ENCODE measurements around the gene NRSN2. TPM values are rescaled to one million over a fixed set of nuclear protein-coding genes. Genes with fewer than 3 reads are reported as not detected.

The NRSN2 gene
- total RNA-seq, 1 experiment from 2014 or later: 28.3 TPM

GRCh38 chr20:343107-343506 lies 3.8 kb upstream of the NRSN2 start:
- no peaks in the 10 kb centered on the region for H3K9me2 ChIP-seq (replicated peaks; ENCODE audit: insufficient read depth, low read length)
- H3K4me3 ChIP-seq (ENCODE audit: low read length): no peak overlapping the region
- DNase-seq: no peak
- H3K36me3 ChIP-seq (ENCODE audit: insufficient read depth, low read length): no peaks in the 10 kb centered on the region
- H4K20me1 ChIP-seq (ENCODE audit: insufficient read depth, low read depth, low read length): no peaks in the 10 kb centered on the region
- no peak overlapping the region for H3K4me2 ChIP-seq (ENCODE audit: low read depth, low read length, poor library complexity, severe bottlenecking)
- peaks cover 15% of the 10 kb centered on the region for H3K79me2 ChIP-seq (ENCODE audit: low read length)
- H3K4me1 ChIP-seq (ENCODE audit: low read length): peaks cover 17% of the 10 kb centered on the region
- no peak overlapping the region for H2AFZ ChIP-seq (ENCODE audit: low read length)
- H3K27me3 ChIP-seq (ENCODE audit: low read length): no peaks in the 10 kb centered on the region
- no peak overlapping the region for H3K9ac ChIP-seq (ENCODE audit: low read length)
- no peak overlapping the region for H3K27ac ChIP-seq (ENCODE audit: low read length)
- H3K9me3 ChIP-seq (ENCODE audit: low read length): no peaks in the 10 kb centered on the region

GRCh38 chr20:346033-346639 lies 775 bp upstream of the NRSN2 start:
- Histone ChIP-seq H3K27ac (ENCODE audit: low read length) (no peak overlapping the region; the same call in 1 of the 2 replicates), H3K36me3 (ENCODE audit: insufficient read depth, low read length) (peaks cover 6% of the 10 kb centered on the region; the same call in 1 of the 2 replicates), H3K4me2 (ENCODE audit: low read depth, low read length, poor library complexity, severe bottlenecking) (peak overlapping the region; percentile 90), H4K20me1 (ENCODE audit: insufficient read depth, low read depth, low read length) (no peaks in the 10 kb centered on the region), H2AFZ (ENCODE audit: low read length) (peak overlapping the region; percentile 72; the same call in 1 of the 2 replicates), H3K9me3 (ENCODE audit: low read length) (no peaks in the 10 kb centered on the region), H3K9ac (ENCODE audit: low read length) (peak overlapping the region; percentile 88), H3K4me3 (ENCODE audit: low read length) (peak overlapping the region; percentile 84), H3K4me1 (ENCODE audit: low read length) (peaks cover 20% of the 10 kb centered on the region), H3K79me2 (ENCODE audit: low read length) (peaks cover 15% of the 10 kb centered on the region), H3K27me3 (ENCODE audit: low read length) (no peaks in the 10 kb centered on the region), H3K9me2 (replicated peaks; ENCODE audit: insufficient read depth, low read length) (no peaks in the 10 kb centered on the region)
- no peak for DNase-seq

GRCh38 chr20:347317-347639 lies 367 bp downstream of the NRSN2 start:
- H2AFZ ChIP-seq (ENCODE audit: low read length): no peak overlapping the region
- peaks cover 15% of the 10 kb centered on the region for H3K79me2 ChIP-seq (ENCODE audit: low read length)
- H3K9me3 ChIP-seq (ENCODE audit: low read length): no peaks in the 10 kb centered on the region
- peaks cover 20% of the 10 kb centered on the region for H3K4me1 ChIP-seq (ENCODE audit: low read length)
- no peaks in the 10 kb centered on the region for H4K20me1 ChIP-seq (ENCODE audit: insufficient read depth, low read depth, low read length)
- H3K4me3 ChIP-seq (ENCODE audit: low read length): peak overlapping the region; percentile 84
- H3K9me2 ChIP-seq (replicated peaks; ENCODE audit: insufficient read depth, low read length): no peaks in the 10 kb centered on the region
- no peak for DNase-seq
- peak overlapping the region; percentile 88 for H3K9ac ChIP-seq (ENCODE audit: low read length)
- H3K4me2 ChIP-seq (ENCODE audit: low read depth, low read length, poor library complexity, severe bottlenecking): peak overlapping the region; percentile 90
- H3K36me3 ChIP-seq (ENCODE audit: insufficient read depth, low read length): peaks cover 6% of the 10 kb centered on the region; the same call in 1 of the 2 replicates
- H3K27ac ChIP-seq (ENCODE audit: low read length): peak overlapping the region; percentile 79
- H3K27me3 ChIP-seq (ENCODE audit: low read length): no peaks in the 10 kb centered on the region

GRCh38 chr20:347640-348484 lies 951 bp downstream of the NRSN2 start:
- peaks cover 15% of the 10 kb centered on the region for H3K79me2 ChIP-seq (ENCODE audit: low read length)
- H3K4me3 ChIP-seq (ENCODE audit: low read length): peak overlapping the region; percentile 84
- DNase-seq: peak; percentile 98
- peak overlapping the region; percentile 88 for H3K9ac ChIP-seq (ENCODE audit: low read length)
- H3K27me3 ChIP-seq (ENCODE audit: low read length): no peaks in the 10 kb centered on the region
- peaks cover 6% of the 10 kb centered on the region; the same call in 1 of the 2 replicates for H3K36me3 ChIP-seq (ENCODE audit: insufficient read depth, low read length)
- H3K4me1 ChIP-seq (ENCODE audit: low read length): peaks cover 20% of the 10 kb centered on the region
- H3K27ac ChIP-seq (ENCODE audit: low read length): peak overlapping the region; percentile 79
- H3K9me2 ChIP-seq (replicated peaks; ENCODE audit: insufficient read depth, low read length): no peaks in the 10 kb centered on the region
- no peaks in the 10 kb centered on the region for H4K20me1 ChIP-seq (ENCODE audit: insufficient read depth, low read depth, low read length)
- H2AFZ ChIP-seq (ENCODE audit: low read length): peak overlapping the region; percentile 69; the same call in 1 of the 2 replicates
- no peaks in the 10 kb centered on the region for H3K9me3 ChIP-seq (ENCODE audit: low read length)
- H3K4me2 ChIP-seq (ENCODE audit: low read depth, low read length, poor library complexity, severe bottlenecking): peak overlapping the region; percentile 90

- no peaks in the 10 kb centered on the region for H3K9me3 ChIP-seq (ENCODE audit: low read length)
These were observed 2.3 kb downstream of the NRSN2 start for GRCh38 chr20:348972-349841.

GRCh38 chr20:353166-353565 lies 6.3 kb downstream of the NRSN2 start:
- Histone ChIP-seq H3K9me2 (replicated peaks; ENCODE audit: insufficient read depth, low read length) (no peaks in the 10 kb centered on the region), H3K4me3 (ENCODE audit: low read length) (no peak overlapping the region), H3K4me1 (ENCODE audit: low read length) (peaks cover 16% of the 10 kb centered on the region), H3K9me3 (ENCODE audit: low read length) (no peaks in the 10 kb centered on the region), H3K27me3 (ENCODE audit: low read length) (no peaks in the 10 kb centered on the region), H4K20me1 (ENCODE audit: insufficient read depth, low read depth, low read length) (peaks cover 15% of the 10 kb centered on the region; the same call in 1 of the 2 replicates), H2AFZ (ENCODE audit: low read length) (no peak overlapping the region), H3K27ac (ENCODE audit: low read length) (no peak overlapping the region), H3K9ac (ENCODE audit: low read length) (no peak overlapping the region), H3K79me2 (ENCODE audit: low read length) (no peaks in the 10 kb centered on the region), H3K4me2 (ENCODE audit: low read depth, low read length, poor library complexity, severe bottlenecking) (no peak overlapping the region), H3K36me3 (ENCODE audit: insufficient read depth, low read length) (peaks cover 6% of the 10 kb centered on the region; the same call in 1 of the 2 replicates)
- DNase-seq: no peak

More at GRCh38 chr20:348972-349841, 2.3 kb downstream of the NRSN2 start:
- no peak for DNase-seq
- Histone ChIP-seq H3K9ac (ENCODE audit: low read length) (peak overlapping the region; percentile 88; the same call in 1 of the 2 replicates), H3K4me2 (ENCODE audit: low read depth, low read length, poor library complexity, severe bottlenecking) (peak overlapping the region; percentile 90), H3K27me3 (ENCODE audit: low read length) (no peaks in the 10 kb centered on the region), H3K4me3 (ENCODE audit: low read length) (peak overlapping the region; percentile 84; the same call in 1 of the 2 replicates), H3K36me3 (ENCODE audit: insufficient read depth, low read length) (peaks cover 6% of the 10 kb centered on the region; the same call in 1 of the 2 replicates), H3K9me2 (replicated peaks; ENCODE audit: insufficient read depth, low read length) (no peaks in the 10 kb centered on the region), H2AFZ (ENCODE audit: low read length) (no peak overlapping the region), H4K20me1 (ENCODE audit: insufficient read depth, low read depth, low read length) (no peaks in the 10 kb centered on the region), H3K4me1 (ENCODE audit: low read length) (peaks cover 20% of the 10 kb centered on the region), H3K79me2 (ENCODE audit: low read length) (peaks cover 15% of the 10 kb centered on the region), H3K27ac (ENCODE audit: low read length) (no peak overlapping the region)

GRCh38 chr20:354298-354977 lies 7.5 kb downstream of the NRSN2 start:
- Histone ChIP-seq H3K9ac (ENCODE audit: low read length) (no peak overlapping the region), H3K27me3 (ENCODE audit: low read length) (no peaks in the 10 kb centered on the region), H3K9me3 (ENCODE audit: low read length) (no peaks in the 10 kb centered on the region), H3K4me2 (ENCODE audit: low read depth, low read length, poor library complexity, severe bottlenecking) (no peak overlapping the region), H3K4me3 (ENCODE audit: low read length) (no peak overlapping the region), H3K79me2 (ENCODE audit: low read length) (no peaks in the 10 kb centered on the region), H3K27ac (ENCODE audit: low read length) (no peak overlapping the region), H4K20me1 (ENCODE audit: insufficient read depth, low read depth, low read length) (peaks cover 15% of the 10 kb centered on the region; the same call in 1 of the 2 replicates), H3K4me1 (ENCODE audit: low read length) (peaks cover 18% of the 10 kb centered on the region), H3K36me3 (ENCODE audit: insufficient read depth, low read length) (peaks cover 3% of the 10 kb centered on the region; the same call in 1 of the 2 replicates), H3K9me2 (replicated peaks; ENCODE audit: insufficient read depth, low read length) (no peaks in the 10 kb centered on the region), H2AFZ (ENCODE audit: low read length) (no peak overlapping the region)
- DNase-seq: peak; percentile 96
